Fibroblast of the aortic adventitia (primary cell): ENCODE data around the gene IZUMO1. TPM values are rescaled to one million over a fixed set of nuclear protein-coding genes. Genes with fewer than 3 reads are reported as not detected.

Source experiments
- DNase-seq: peaks from one replicate; pipeline ENCODE4 v3.0.0-alpha.2; 2010; ENCODE audit warnings: low read depth
- H3K4me3 ChIP-seq: 2 replicates; pipeline ENCODE4 v1.5.1; 2011; ENCODE audit warnings: low read depth, mild to moderate bottlenecking, control low read depth, low read length, moderate library complexity
- total RNA-seq: library from RNA; depleted of rRNA; stranded (reverse); fragments of >200 nt; gene quantifications from 2 replicates; pipeline ENCODE4 v1.2.3, GENCODE V29; 2012; ENCODE audit warnings: low replicate concordance
- TF ChIP-seq, protein P1 (sequence below): IDR thresholded peaks from 2 replicates; pipeline ENCODE4 v1.5.1; 2011; ENCODE audit warnings: mild to moderate bottlenecking, low read length, control low read depth, inconsistent platforms; ENCODE audit not compliant: insufficient read depth

The IZUMO1 gene
- total RNA-seq, 1 donor: not detected

- TF ChIP-seq, protein P1, sequence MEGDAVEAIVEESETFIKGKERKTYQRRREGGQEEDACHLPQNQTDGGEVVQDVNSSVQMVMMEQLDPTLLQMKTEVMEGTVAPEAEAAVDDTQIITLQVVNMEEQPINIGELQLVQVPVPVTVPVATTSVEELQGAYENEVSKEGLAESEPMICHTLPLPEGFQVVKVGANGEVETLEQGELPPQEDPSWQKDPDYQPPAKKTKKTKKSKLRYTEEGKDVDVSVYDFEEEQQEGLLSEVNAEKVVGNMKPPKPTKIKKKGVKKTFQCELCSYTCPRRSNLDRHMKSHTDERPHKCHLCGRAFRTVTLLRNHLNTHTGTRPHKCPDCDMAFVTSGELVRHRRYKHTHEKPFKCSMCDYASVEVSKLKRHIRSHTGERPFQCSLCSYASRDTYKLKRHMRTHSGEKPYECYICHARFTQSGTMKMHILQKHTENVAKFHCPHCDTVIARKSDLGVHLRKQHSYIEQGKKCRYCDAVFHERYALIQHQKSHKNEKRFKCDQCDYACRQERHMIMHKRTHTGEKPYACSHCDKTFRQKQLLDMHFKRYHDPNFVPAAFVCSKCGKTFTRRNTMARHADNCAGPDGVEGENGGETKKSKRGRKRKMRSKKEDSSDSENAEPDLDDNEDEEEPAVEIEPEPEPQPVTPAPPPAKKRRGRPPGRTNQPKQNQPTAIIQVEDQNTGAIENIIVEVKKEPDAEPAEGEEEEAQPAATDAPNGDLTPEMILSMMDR: no peak
- no peak overlapping the region for H3K4me3 ChIP-seq
- DNase-seq: no peak
These were observed 9.2 kb downstream of the IZUMO1 start for GRCh38 chr19:48737360-48737998.

DNA sequence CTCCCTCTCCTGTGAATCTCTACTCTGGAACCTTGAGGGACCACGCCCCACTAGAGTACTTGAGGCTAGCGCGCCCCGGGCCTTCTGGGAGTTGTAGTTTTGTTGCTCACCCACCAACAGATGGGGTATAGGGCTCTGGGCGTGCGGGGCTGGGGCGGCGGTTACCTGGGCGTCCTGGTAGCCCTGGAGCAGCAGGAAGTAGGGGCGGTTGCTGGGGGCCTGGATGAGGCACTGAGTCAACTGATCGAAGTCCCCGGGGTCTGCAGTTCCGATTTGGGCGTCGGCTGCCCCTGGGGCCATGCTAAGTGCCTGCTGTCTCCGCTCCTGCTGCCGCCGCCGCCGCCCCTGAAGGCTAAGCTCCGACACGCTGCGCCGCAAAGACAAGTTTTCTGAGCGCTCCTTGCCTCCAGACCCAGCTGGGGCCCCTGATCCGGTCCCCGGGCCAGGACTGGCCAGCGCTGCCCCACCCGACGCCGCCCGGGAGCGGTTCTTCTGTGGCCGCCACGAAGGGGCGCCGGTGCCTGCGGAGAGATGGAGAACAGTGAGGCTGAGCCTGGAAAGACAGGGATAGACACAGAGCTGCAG is 11.6 kb downstream of the IZUMO1 start:
- TF ChIP-seq, protein P1: no peak
- DNase-seq: no peak
- no peak overlapping the region for H3K4me3 ChIP-seq

DNA sequence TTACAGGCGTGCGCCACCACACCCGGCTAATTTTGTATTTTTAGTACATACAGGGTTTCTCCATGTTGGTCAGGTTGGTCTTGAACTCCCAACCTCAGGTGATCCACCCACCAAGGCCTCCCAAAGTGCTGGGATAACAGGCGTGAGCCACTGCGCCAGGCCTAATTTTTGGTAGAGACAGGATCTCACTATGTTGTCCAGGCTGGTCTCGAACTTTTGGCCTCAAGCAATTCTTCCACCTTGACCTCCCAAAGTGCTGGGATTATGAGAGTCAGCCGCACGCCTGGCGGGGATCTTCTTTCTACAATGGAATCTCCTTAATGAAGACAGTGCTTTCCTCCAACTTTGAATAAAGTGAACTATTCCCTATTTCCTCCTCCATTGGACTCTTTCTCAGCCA is 12.1 kb downstream of the IZUMO1 start:
- no peak overlapping the region for H3K4me3 ChIP-seq
- TF ChIP-seq, protein P1: no peak
- DNase-seq: no peak

DNA sequence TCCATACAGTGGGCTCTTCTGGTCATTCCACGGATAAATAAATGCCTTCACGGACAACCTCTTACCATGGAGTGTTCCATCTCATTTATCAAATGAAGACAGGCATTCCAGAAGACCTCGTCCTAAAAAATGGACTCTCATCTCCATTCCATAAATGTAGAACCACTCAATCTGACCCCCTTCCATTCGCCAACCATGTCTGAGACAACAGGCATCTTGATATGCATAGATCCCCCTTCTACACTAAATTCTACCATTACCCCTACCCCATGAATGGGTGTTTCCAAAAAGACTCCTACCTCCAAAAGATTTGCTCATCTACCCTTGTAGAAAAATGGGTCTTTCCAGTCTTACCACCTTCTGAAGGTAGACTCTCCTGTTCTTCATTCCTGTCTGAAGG is 15.3 kb downstream of the IZUMO1 start:
- H3K4me3 ChIP-seq: no peak overlapping the region
- no peak for DNase-seq
- TF ChIP-seq, protein P1: no peak

DNA sequence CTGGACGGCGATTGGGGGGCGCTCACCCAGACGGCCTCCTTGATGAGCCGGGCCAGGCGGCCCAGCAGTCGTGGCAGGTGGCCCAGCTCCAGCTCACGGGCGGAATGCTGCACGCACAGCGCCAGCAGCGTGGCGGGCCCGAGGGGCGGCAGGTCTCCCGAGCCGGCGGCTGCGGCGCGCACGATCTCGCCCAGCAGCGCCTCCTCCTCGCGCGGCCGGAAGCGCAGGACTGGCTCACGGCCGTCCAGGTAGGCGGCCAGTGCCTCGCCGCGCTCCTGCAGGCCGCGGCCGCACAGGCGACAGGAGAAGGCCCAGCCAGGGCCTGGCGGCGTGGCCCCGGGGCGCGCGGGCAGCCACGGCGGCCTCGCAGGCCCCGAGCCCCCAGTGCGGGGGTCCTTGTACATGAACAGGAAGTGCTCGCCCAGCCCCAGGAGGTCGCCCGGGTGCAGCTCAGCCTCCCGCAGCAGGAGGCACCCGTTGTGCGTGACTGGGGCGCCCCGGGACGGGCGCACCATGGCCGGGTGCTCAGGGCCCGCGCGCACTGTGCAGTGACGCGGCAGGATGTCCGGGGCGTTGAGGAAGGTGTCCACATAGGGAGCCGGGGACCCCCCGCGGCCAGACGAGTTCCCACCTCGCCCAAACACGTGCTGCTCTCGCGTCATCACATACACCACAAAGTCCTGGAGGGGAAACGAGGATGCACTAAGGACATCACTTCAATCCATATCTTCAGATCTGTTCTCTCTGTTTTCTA is 17.6 kb downstream of the IZUMO1 start:
- TF ChIP-seq, protein P1: no peak
- H3K4me3 ChIP-seq: no peak overlapping the region
- DNase-seq: no peak

GRCh38 chr19:48726556-48726955 is 20.2 kb downstream of the IZUMO1 start:
- TF ChIP-seq, protein P1: no peak
- DNase-seq: no peak

More at GRCh38 chr19:48726556-48726955, 20.2 kb downstream of the IZUMO1 start:
- no peak overlapping the region for H3K4me3 ChIP-seq
